ENCODE data around the gene ALX1. TPM values are rescaled to one million over a fixed set of nuclear protein-coding genes. Genes with fewer than 3 reads are reported as not detected.

ALX1 gene
- total RNA-seq, 1 experiment from 2014 or later: 2.9 TPM

GRCh38 chr12:85277900-85278597, 2.0 kb upstream of the ALX1 start:
- no peaks in the 10 kb centered on the region for H3K4me1 Mint-ChIP-seq (ENCODE audit: low read depth, unreplicated experiment)
- BruUV-seq (replicated peaks): no TSS peak
- no peak overlapping the region for H3K4me3 Mint-ChIP-seq (ENCODE audit: low read depth, unreplicated experiment)
- H3K27ac Mint-ChIP-seq (ENCODE audit: unreplicated experiment): no peak overlapping the region
- TF ChIP-seq CTCF (IDR thresholded peaks at IDR 0.05; ENCODE audit: unreplicated experiment): no peak
- intact Hi-C loops (cut with micrococcal nuclease; ENCODE audit: unreplicated experiment): no loop called here
- no peaks in the 10 kb centered on the region for H3K9me3 Mint-ChIP-seq (ENCODE audit: low read depth, unreplicated experiment)
- no peak for DNase-seq
- no peaks in the 10 kb centered on the region for H3K27me3 Mint-ChIP-seq (ENCODE audit: unreplicated experiment)
- peaks cover 13% of the 10 kb centered on the region for H3K36me3 Mint-ChIP-seq (ENCODE audit: insufficient read depth, unreplicated experiment)
- CTCF ChIA-PET: no interaction called here

GRCh38 chr12:85278598-85279448, 1.2 kb upstream of the ALX1 start:
- H3K27ac Mint-ChIP-seq (ENCODE audit: unreplicated experiment): no peak overlapping the region
- H3K4me1 Mint-ChIP-seq (ENCODE audit: low read depth, unreplicated experiment): no peaks in the 10 kb centered on the region
- TF ChIP-seq CTCF (IDR thresholded peaks at IDR 0.05; ENCODE audit: unreplicated experiment): no peak
- H3K27me3 Mint-ChIP-seq (ENCODE audit: unreplicated experiment): no peaks in the 10 kb centered on the region
- intact Hi-C loops (cut with micrococcal nuclease; ENCODE audit: unreplicated experiment): no loop called here
- no peaks in the 10 kb centered on the region for H3K9me3 Mint-ChIP-seq (ENCODE audit: low read depth, unreplicated experiment)
- CTCF ChIA-PET: interaction anchor here (0.7 kb wide), 1 partner anchor 410 kb away, joined by 8 read pairs; no protein-coding TSS in a partner anchor
- no peak for DNase-seq
- no TSS peak for BruUV-seq (replicated peaks)
- no peak overlapping the region for H3K4me3 Mint-ChIP-seq (ENCODE audit: low read depth, unreplicated experiment)
- peaks cover 13% of the 10 kb centered on the region for H3K36me3 Mint-ChIP-seq (ENCODE audit: insufficient read depth, unreplicated experiment)

GRCh38 chr12:85279449-85280164, 413 bp upstream of the ALX1 start:
- no peak overlapping the region for H3K27ac Mint-ChIP-seq (ENCODE audit: unreplicated experiment)
- no peaks in the 10 kb centered on the region for H3K27me3 Mint-ChIP-seq (ENCODE audit: unreplicated experiment)
- DNase-seq: no peak
- H3K4me1 Mint-ChIP-seq (ENCODE audit: low read depth, unreplicated experiment): no peaks in the 10 kb centered on the region
- H3K9me3 Mint-ChIP-seq (ENCODE audit: low read depth, unreplicated experiment): no peaks in the 10 kb centered on the region
- TF ChIP-seq CTCF (IDR thresholded peaks at IDR 0.05; ENCODE audit: unreplicated experiment): no peak
- no TSS peak for BruUV-seq (replicated peaks)
- H3K4me3 Mint-ChIP-seq (ENCODE audit: low read depth, unreplicated experiment): peak overlapping the region; percentile 91
- CTCF ChIA-PET: interaction anchor here (0.7 kb wide), 3 partner anchors 110 to 470 kb away, joined by 3 to 8 read pairs (median 3); no protein-coding TSS in a partner anchor
- H3K36me3 Mint-ChIP-seq (ENCODE audit: insufficient read depth, unreplicated experiment): peaks cover 13% of the 10 kb centered on the region
- intact Hi-C loops (cut with micrococcal nuclease; ENCODE audit: unreplicated experiment): loop anchor here (5.0 kb wide), 2 partner anchors 122 to 202 kb away; no protein-coding TSS in a partner anchor

GRCh38 chr12:85280984-85281630, 1.1 kb downstream of the ALX1 start:
- H3K4me1 Mint-ChIP-seq (ENCODE audit: low read depth, unreplicated experiment): no peaks in the 10 kb centered on the region
- peak overlapping the region; percentile 94 for H3K27ac Mint-ChIP-seq (ENCODE audit: unreplicated experiment)
- intact Hi-C loops (cut with micrococcal nuclease; ENCODE audit: unreplicated experiment): loop anchor here (5.0 kb wide), 2 partner anchors 124 to 204 kb away; no protein-coding TSS in a partner anchor
- no TSS peak for BruUV-seq (replicated peaks)
- CTCF ChIA-PET: interaction anchor here (0.7 to 0.8 kb wide), 2 partner anchors 124 to 204 kb away, joined by 3 read pairs; no protein-coding TSS in a partner anchor
- H3K27me3 Mint-ChIP-seq (ENCODE audit: unreplicated experiment): no peaks in the 10 kb centered on the region
- H3K9me3 Mint-ChIP-seq (ENCODE audit: low read depth, unreplicated experiment): no peaks in the 10 kb centered on the region
- no peak for DNase-seq
- no peak for TF ChIP-seq CTCF (IDR thresholded peaks at IDR 0.05; ENCODE audit: unreplicated experiment)
- H3K4me3 Mint-ChIP-seq (ENCODE audit: low read depth, unreplicated experiment): peak overlapping the region; percentile 91
- H3K36me3 Mint-ChIP-seq (ENCODE audit: insufficient read depth, unreplicated experiment): peaks cover 13% of the 10 kb centered on the region
